NCI-H526 treated with DMSO at 0.1 percent for 48 hours (cell line): ENCODE results near the gene ERBB2.
A peak's percentile ranks its signal among the peaks of the same experiment; 100 is the strongest.

Source experiments
- DNase-seq: peaks from one replicate; lab custom pipeline; 2025; lab: John Stamatoyannopoulos, UW

Gene ERBB2

GRCh38 chr17:39726617-39727016, 26.8 kb downstream of the ERBB2 start:
- DNase-seq = no peak

- no peak for DNase-seq
Measured at GRCh38 chr17:39727556-39727955, 27.7 kb downstream of the ERBB2 start.

- DNase-seq = no peak
Measured at GRCh38 chr17:39729280-39729851, 29.5 kb downstream of the ERBB2 start.

GRCh38 chr17:39730095-39730921, 30.4 kb downstream of the ERBB2 start, which contains the start of gene MIEN1:
Gene MIEN1, minus strand, starts transcription at chr17:39730532. Its CDS starts 37 bp downstream, at chr17:39730495.
- peak; percentile 56 for DNase-seq

GRCh38 chr17:39732586-39732985, 32.7 kb downstream of the ERBB2 start:
- DNase-seq = no peak

- DNase-seq = no peak
Measured at GRCh38 chr17:39735882-39736281, 36.0 kb downstream of the ERBB2 start.

- no peak for DNase-seq
Measured at GRCh38 chr17:39736319-39737165, 36.7 kb downstream of the ERBB2 start.

GRCh38 chr17:39737206-39737759, 37.4 kb downstream of the ERBB2 start:
- no peak for DNase-seq

GRCh38 chr17:39737760-39738567, 38.1 kb downstream of the ERBB2 start, which contains the start of gene GRB7:
Gene GRB7, plus strand, starts transcription at chr17:39737938. Its CDS starts 4,364 bp downstream, at chr17:39742302.
- peak; percentile 46 for DNase-seq

GRCh38 chr17:39738568-39738901, 38.7 kb downstream of the ERBB2 start:
- peak; percentile 19 for DNase-seq

- DNase-seq = peak; percentile 55
Measured at GRCh38 chr17:39738983-39739884, 39.4 kb downstream of the ERBB2 start.

GRCh38 chr17:39739885-39740356, 40.1 kb downstream of the ERBB2 start:
- no peak for DNase-seq

GRCh38 chr17:39740357-39741111, 40.7 kb downstream of the ERBB2 start:
- no peak for DNase-seq

GRCh38 chr17:39742126-39742855, 42.4 kb downstream of the ERBB2 start:
- no peak for DNase-seq

GRCh38 chr17:39742856-39743436, 43.1 kb downstream of the ERBB2 start:
- DNase-seq = no peak

GRCh38 chr17:39744075-39744835, 44.4 kb downstream of the ERBB2 start:
- DNase-seq = no peak

GRCh38 chr17:39744836-39745215, 45.0 kb downstream of the ERBB2 start:
- DNase-seq = no peak
